OCI-M2 (cell line): Measurements from ENCODE around the gene SEPHS2.
"Not testable (repeated sequence)": the region's sequence is repeated elsewhere in the genome, so short reads cannot be mapped to it uniquely, and the experiment has no call there.

ENCODE experiments used
- DNase-seq: peaks from one replicate; lab custom pipeline; 2025; ENCODE audit not compliant: unreplicated experiment; lab: John Stamatoyannopoulos, UW

Gene SEPHS2

GRCh38 chr16:30445408-30446202, at the start of gene SEPHS2:
TSS of gene SEPHS2 (minus strand) at chr16:30445874. CDS start at chr16:30445727, 147 bp downstream.
- DNase-seq: peak; percentile 96

- DNase-seq: no peak
Measured at GRCh38 chr16:30494709-30495108, 49.0 kb upstream of the SEPHS2 start.

- no peak for DNase-seq
Measured at GRCh38 chr16:30493941-30494488, 48.3 kb upstream of the SEPHS2 start.

- no peak for DNase-seq
Measured at GRCh38 chr16:30491744-30492308, 46.2 kb upstream of the SEPHS2 start.

GRCh38 chr16:30491229-30491628, 45.6 kb upstream of the SEPHS2 start:
- no peak for DNase-seq

- no peak for DNase-seq
Measured at GRCh38 chr16:30490210-30490609, 44.5 kb upstream of the SEPHS2 start.

- DNase-seq: no peak
Measured at GRCh38 chr16:30488764-30489605, 43.3 kb upstream of the SEPHS2 start.

GRCh38 chr16:30485818-30486436, 40.3 kb upstream of the SEPHS2 start:
- no peak for DNase-seq

- no peak for DNase-seq
Measured at GRCh38 chr16:30484887-30485286, 39.2 kb upstream of the SEPHS2 start.

GRCh38 chr16:30482366-30482765, 36.7 kb upstream of the SEPHS2 start:
- no peak for DNase-seq

- no peak for DNase-seq
Measured at GRCh38 chr16:30481381-30481780, 35.7 kb upstream of the SEPHS2 start.

GRCh38 chr16:30478766-30479478, 33.2 kb upstream of the SEPHS2 start:
- no peak for DNase-seq

GRCh38 chr16:30477773-30478172, 32.1 kb upstream of the SEPHS2 start:
- DNase-seq: not testable (repeated sequence)

- no peak for DNase-seq
Measured at GRCh38 chr16:30476991-30477390, 31.3 kb upstream of the SEPHS2 start.

GRCh38 chr16:30474684-30475083, 29.0 kb upstream of the SEPHS2 start:
- DNase-seq: no peak

GRCh38 chr16:30474074-30474452, 28.4 kb upstream of the SEPHS2 start:
- DNase-seq: no peak

- no peak for DNase-seq
Measured at GRCh38 chr16:30473231-30474073, 27.8 kb upstream of the SEPHS2 start.

GRCh38 chr16:30472328-30472942, 26.8 kb upstream of the SEPHS2 start, which contains the start of gene ITGAL:
TSS of gene ITGAL (plus strand) at chr16:30472742. CDS start at chr16:30472838, 96 bp downstream.
- no peak for DNase-seq

GRCh38 chr16:30470632-30470995, 24.9 kb upstream of the SEPHS2 start:
- no peak for DNase-seq
